SK-N-SH (cell line): ENCODE results near the gene SP100. TPM values are rescaled to one million over a fixed set of nuclear protein-coding genes. Genes with fewer than 3 reads are reported as not detected.

ENCODE experiments used
- CTCF ChIA-PET: fragments of 300-600, 350-600 bp; formaldehyde crosslinking; extraction: SDS; loops from one replicate; lab custom pipeline; 2021; lab: Yijun Ruan, JAX
- POLR2A ChIA-PET: fragments of 350-600 bp; sonication (Branson Sonifier 250); formaldehyde crosslinking; extraction: SDS; loops from one replicate; lab custom pipeline; 2020; ENCODE audit warnings: antibody characterized with exemption, inconsistent platforms; lab: Yijun Ruan, JAX
- DNase-seq: peaks from one replicate; pipeline ENCODE4 v3.0.0; 2012
- H2AFZ ChIP-seq: fragments of 200-600 bp; sonication (generic); 2 replicates; pipeline ENCODE4 v1.8.1; 2016; ENCODE audit warnings: antibody characterized with exemption, mild to moderate bottlenecking, low read depth
- H3F3A ChIP-seq: fragments of 200-600 bp; sonication (generic); replicated peaks from 2 replicates; pipeline ENCODE3; 2016; ENCODE audit warnings: antibody characterized with exemption, mild to moderate bottlenecking; ENCODE audit not compliant: insufficient read depth
- H3K27ac ChIP-seq, 2 experiments: fragments of 200-500 bp in 1 of 2; fragments of 200-600 bp in 1 of 2; sonication (Bioruptor generic) in 1 of 2; sonication (generic), shearing (Covaris generic) in 1 of 2; 2 replicates each; pipeline versions ENCODE4 v1.5.1 to v1.6.1; 2014 to 2016; ENCODE audit warnings: low read depth in 2 of 2, inconsistent platforms in 1 of 2, low read length in 1 of 2, mild to moderate bottlenecking in 1 of 2, mixed read lengths in 1 of 2
- H3K27me3 ChIP-seq: fragments of 200-600 bp; sonication (generic), shearing (Covaris generic); 2 replicates; pipeline ENCODE4 v1.6.1; 2016; ENCODE audit warnings: mixed run types; ENCODE audit not compliant: insufficient read depth
- H3K36me3 ChIP-seq, 2 experiments: fragments of 200-500 bp in 1 of 2; fragments of 200-600 bp in 1 of 2; sonication (Bioruptor generic) in 1 of 2; sonication (generic) in 1 of 2; replicated peaks in 1 of 2; 2 replicates each; pipeline versions ENCODE3 to v1.5.1; 2014 to 2016; ENCODE audit warnings: low read length in 1 of 2, mild to moderate bottlenecking in 1 of 2; ENCODE audit not compliant: insufficient read depth in 2 of 2, control insufficient read depth in 1 of 2
- H3K4me1 ChIP-seq, 2 experiments: fragments of 200-500 bp in 1 of 2; fragments of 200-600 bp in 1 of 2; sonication (Bioruptor generic) in 1 of 2; sonication (generic), shearing (Covaris generic) in 1 of 2; 2 replicates each; pipeline versions ENCODE4 v1.5.1 to v1.6.1; 2014 to 2016; ENCODE audit warnings: low read depth in 1 of 2, low read length in 1 of 2, mixed run types in 1 of 2; ENCODE audit not compliant: insufficient read depth in 2 of 2, control insufficient read depth in 1 of 2
- H3K4me2 ChIP-seq: fragments of 200-600 bp; sonication (generic), shearing (Covaris generic); 2 replicates; pipeline ENCODE4 v1.6.1; 2017; ENCODE audit warnings: mixed run types
- H3K4me3 ChIP-seq, 2 experiments: fragments of 200-500 bp in 1 of 2; fragments of 200-600 bp in 1 of 2; sonication (Bioruptor generic) in 1 of 2; sonication (generic), shearing (Covaris generic) in 1 of 2; 2 replicates each; pipeline versions ENCODE4 v1.5.1 to v1.8.1; 2014 to 2016; ENCODE audit warnings: low read depth in 2 of 2, inconsistent platforms in 1 of 2, low read length in 1 of 2, mild to moderate bottlenecking in 1 of 2, mixed read lengths in 1 of 2, moderate library complexity in 1 of 2
- H3K79me2 ChIP-seq: fragments of 200-600 bp; sonication (generic); 2 replicates; pipeline ENCODE4 v1.8.1; 2017; ENCODE audit warnings: mild to moderate bottlenecking; ENCODE audit not compliant: insufficient read depth
- H3K9ac ChIP-seq: fragments of 200-600 bp; sonication (generic); 2 replicates; pipeline ENCODE4 v1.6.1; 2017; ENCODE audit warnings: mixed run types
- H3K9me2 ChIP-seq: fragments of 200-600 bp; sonication (generic); 2 replicates; pipeline ENCODE4 v1.6.1; 2017; ENCODE audit warnings: mixed run types
- H3K9me3 ChIP-seq: fragments of 200-600 bp; sonication (generic); 2 replicates; pipeline ENCODE4 v1.6.1; 2017; ENCODE audit warnings: mixed run types, mild to moderate bottlenecking, moderate library complexity
- H4K20me1 ChIP-seq: fragments of 200-600 bp; sonication (generic); 2 replicates; pipeline ENCODE4 v1.6.1; 2017; ENCODE audit warnings: mild to moderate bottlenecking, mixed run types; ENCODE audit not compliant: insufficient read depth
- ELF1 ChIP-seq: IDR thresholded peaks from 2 replicates; pipeline ENCODE4 v1.4.0; 2012
- EP300 ChIP-seq, 2 experiments: IDR thresholded peaks; 2 replicates each; pipeline versions ENCODE4 v1.4.0 to v1.6.1; 2012; ENCODE audit warnings: borderline replicate concordance in 1 of 2, low read depth in 1 of 2, low read length in 1 of 2
- EZH2phosphoT487 ChIP-seq: fragments of 200-600 bp; sonication (generic); IDR thresholded peaks from 2 replicates; pipeline ENCODE4 v1.6.1; 2017; ENCODE audit warnings: low read depth, mixed run types, mild to moderate bottlenecking, antibody characterized with exemption, moderate library complexity, borderline replicate concordance
- FOSL2 ChIP-seq: IDR thresholded peaks from 2 replicates; pipeline ENCODE4 v1.4.0; 2012; ENCODE audit warnings: low read depth, mild to moderate bottlenecking, moderate library complexity, borderline replicate concordance
- GABPA ChIP-seq: IDR thresholded peaks from 2 replicates; pipeline ENCODE4 v1.4.0; 2012; ENCODE audit warnings: low read depth, mild to moderate bottlenecking
- GATA2 ChIP-seq: sonication (generic); formaldehyde crosslinking; IDR thresholded peaks from 2 replicates; pipeline ENCODE4 v1.5.0; 2020; ENCODE audit warnings: mild to moderate bottlenecking, missing genetic modification reagents
- JUND ChIP-seq: IDR thresholded peaks from 2 replicates; pipeline ENCODE4 v1.4.0; 2012
- MEF2A ChIP-seq: IDR thresholded peaks from 2 replicates; pipeline ENCODE4 v1.4.0; 2012; ENCODE audit warnings: low read depth, borderline replicate concordance
- MXI1 ChIP-seq: IDR thresholded peaks from 2 replicates; pipeline ENCODE4 v1.6.1; 2012; ENCODE audit warnings: mild to moderate bottlenecking, low read depth, low read length, improper control_type of control experiment
- PBX3 ChIP-seq: IDR thresholded peaks from 2 replicates; pipeline ENCODE4; 2012
- POLR2AphosphoS5 ChIP-seq: IDR thresholded peaks from 2 replicates; pipeline ENCODE4 v1.6.1; 2012; ENCODE audit warnings: low read depth, low read length
- RAD21 ChIP-seq: IDR thresholded peaks from 2 replicates; pipeline ENCODE4 v1.6.1; 2012; ENCODE audit warnings: mild to moderate bottlenecking, low read length
- RCOR1 ChIP-seq: fragments of 150-350 bp; IDR thresholded peaks from 2 replicates; pipeline ENCODE4 v1.6.1; 2017; ENCODE audit warnings: antibody characterized with exemption, low read length
- RFX5 ChIP-seq: IDR thresholded peaks from 2 replicates; pipeline ENCODE4 v1.6.1; 2012; ENCODE audit warnings: mild to moderate bottlenecking, improper control_type of control experiment, low read length
- RXRA ChIP-seq: IDR thresholded peaks from 2 replicates; pipeline ENCODE4 v1.4.0; 2012; ENCODE audit warnings: low read depth, mild to moderate bottlenecking, borderline replicate concordance
- SIN3A ChIP-seq: IDR thresholded peaks from 2 replicates; pipeline ENCODE4 v1.6.1; 2012; ENCODE audit warnings: low read depth, mild to moderate bottlenecking, low read length, moderate library complexity, borderline replicate concordance
- SMC3 ChIP-seq: IDR thresholded peaks from 2 replicates; pipeline ENCODE4 v1.6.1; 2012; ENCODE audit warnings: low read depth, low read length, improper control_type of control experiment
- TCF12 ChIP-seq: IDR thresholded peaks from 2 replicates; pipeline ENCODE4 v1.4.0; 2012
- USF1 ChIP-seq: IDR thresholded peaks from 2 replicates; pipeline ENCODE4 v1.4.0; 2012; ENCODE audit warnings: low read depth, borderline replicate concordance
- USF2 ChIP-seq: fragments of 150-350 bp; IDR thresholded peaks from 2 replicates; pipeline ENCODE4 v1.6.1; 2017; ENCODE audit warnings: antibody characterized with exemption, low read length, low read depth, borderline replicate concordance
- WGBS: methylation state at CpG from one replicate; pipeline ENCODE4 v1.1.6; 2017; ENCODE audit warnings: low lambda C conversion rate; 5-methylcytosine and 5-hydroxymethylcytosine counted together
- polyA plus RNA-seq, 3 experiments: library from polyadenylated mRNA; depleted of rRNA; stranded (reverse); fragments of >200 nt; gene quantifications; 2 replicates each; pipeline ENCODE4 v1.2.3, GENCODE V29; 2012

SP100 gene
- polyA plus RNA-seq, 1 of the 3 experiments (the other 2 are of a cell fraction) = 38.1 TPM

- Histone ChIP-seq H3K9ac (no peak overlapping the region), H3K4me2 (no peak overlapping the region), H3K27me3 (no peaks in the 10 kb centered on the region), H3F3A (no peaks in the 10 kb centered on the region), H3K9me2 (no peaks in the 10 kb centered on the region), H3K9me3 (0 out of 2 replicates have a peak, but pooled peaks cover 10% of the 10 kb centered on the region), H2AFZ (no peak overlapping the region), H4K20me1 (no peaks in the 10 kb centered on the region), H3K36me3 (peaks cover 16 to 95% of the 10 kb centered on the region in 2 experiments), H3K4me1 (no peaks in the 10 kb centered on the region), H3K27ac (no peak overlapping the region), H3K79me2 (peaks cover 6% of the 10 kb centered on the region; the same call in 1 of the 2 replicates), H3K4me3 (no peak overlapping the region)
- CTCF ChIA-PET = no interaction called here
- POLR2A ChIA-PET = no interaction called here
- DNase-seq = no peak
- 80% methylated on average over 2 of the region's 2 CpGs for WGBS
- TF ChIP-seq RXRA (no peak), RCOR1 (no peak), FOSL2 (no peak), GABPA (no peak), GATA2 (CRISPR knock-in tag) (no peak), EZH2phosphoT487 (no peak), SIN3A (no peak), MEF2A (no peak), TCF12 (no peak)
These were observed 37.0 kb downstream of the SP100 start for GRCh38 chr2:230453006-230453405.

- H3K4me1 ChIP-seq = no peaks in the 10 kb centered on the region
- 64% methylated on average over 2 of the region's 2 CpGs for WGBS
- TF ChIP-seq RFX5 (no peak), MXI1 (no peak), FOSL2 (no peak), USF2 (no peak), MEF2A (no peak), USF1 (no peak), RCOR1 (no peak), EP300 (IDR thresholded peaks at IDR 0.05; ENCODE audit: borderline replicate concordance in 1 of 2, low read depth in 1 of 2, low read length in 1 of 2) (no peak), POLR2AphosphoS5 (no peak), JUND (no peak), PBX3 (no peak), SMC3 (no peak), GATA2 (CRISPR knock-in tag) (no peak), EZH2phosphoT487 (no peak), RAD21 (no peak), ELF1 (no peak)
- H3K9ac ChIP-seq = no peak overlapping the region
- H3K27ac ChIP-seq = no peak overlapping the region
- no peaks in the 10 kb centered on the region for H3K27me3 ChIP-seq
- H3K9me3 ChIP-seq = 0 out of 2 replicates have a peak, but pooled peaks cover 10% of the 10 kb centered on the region
- peaks cover 13 to 94% of the 10 kb centered on the region in 2 experiments for H3K36me3 ChIP-seq
- no peaks in the 10 kb centered on the region for H4K20me1 ChIP-seq
- H3K4me2 ChIP-seq = no peak overlapping the region
- CTCF ChIA-PET = no interaction called here
- H3K4me3 ChIP-seq = no peak overlapping the region
- DNase-seq = no peak
- H3K79me2 ChIP-seq = peaks cover 6% of the 10 kb centered on the region; the same call in 1 of the 2 replicates
- no peaks in the 10 kb centered on the region for H3K9me2 ChIP-seq
- POLR2A ChIA-PET = no interaction called here
- H3F3A ChIP-seq = no peaks in the 10 kb centered on the region
- H2AFZ ChIP-seq = no peak overlapping the region
These were observed 39.1 kb downstream of the SP100 start for GRCh38 chr2:230455005-230455684.
